Muscle of arm (tissue), 12 donors: ENCODE data around the gene SLX1A. TPM values are rescaled to one million over a fixed set of nuclear protein-coding genes. Genes with fewer than 3 reads are reported as not detected.
"Not testable (repeated sequence)": the region's sequence is repeated elsewhere in the genome, so short reads cannot be mapped to it uniquely, and the experiment has no call there.

Experiments
- DNase-seq: peaks from one replicate; pipeline ENCODE4 v3.0.0-alpha.2; 2013
- polyA plus RNA-seq, 12 donors: library from polyadenylated mRNA; unstranded; fragments of 120-200 nt; gene quantifications; one replicate each; pipeline ENCODE4 v1.2.1, GENCODE V29; 2013; ENCODE audit not compliant: insufficient read length in 12 of 12

SLX1A gene
- polyA plus RNA-seq, 12 donors = 6.8 to 21.8 (median 13.7) TPM; not detected in 1

DNA sequence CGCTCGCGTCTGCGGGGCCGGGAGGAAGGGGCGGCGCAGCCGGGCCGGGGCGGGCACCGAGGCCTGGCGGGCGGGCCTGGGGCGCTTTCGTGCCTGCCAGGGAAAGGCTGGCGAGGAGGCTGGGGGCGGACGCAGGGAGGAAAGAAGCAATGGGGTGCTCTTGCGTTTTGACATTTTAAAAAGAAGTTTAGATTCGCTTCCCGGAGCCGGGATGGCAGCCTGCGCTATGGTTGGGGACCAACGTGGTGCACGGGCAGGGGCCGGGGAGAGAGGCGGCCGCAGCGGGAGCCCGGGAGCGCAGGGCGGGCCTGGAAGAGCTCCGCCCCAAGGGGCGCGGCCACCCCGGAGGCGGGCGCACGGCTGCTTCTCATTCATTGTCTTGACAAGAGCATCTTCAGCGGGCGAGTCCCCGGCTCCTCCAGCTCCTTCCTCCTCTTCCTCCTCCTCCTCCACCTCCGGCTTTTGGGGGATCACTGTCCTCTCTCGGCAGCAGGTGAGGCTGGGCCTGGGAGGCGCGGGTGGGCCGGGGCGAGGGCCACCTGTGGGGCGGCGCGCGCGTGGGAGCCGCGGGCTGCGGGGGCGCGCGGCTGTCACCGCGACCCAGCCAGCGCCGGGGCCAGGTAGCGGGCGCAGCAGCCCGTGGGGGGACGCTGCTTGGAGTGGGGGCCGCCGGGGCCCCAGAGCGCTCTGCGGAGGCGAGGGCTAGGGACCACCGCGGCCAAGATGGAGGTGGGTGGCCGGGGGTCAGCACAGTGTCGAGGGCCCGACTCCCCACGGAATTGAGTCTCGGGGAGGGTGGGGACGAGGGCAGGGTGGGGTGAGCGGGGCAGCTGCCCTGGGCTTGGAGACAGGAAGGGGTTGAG, 10.2 kb upstream of the SLX1A start, which contains the start of gene CORO1A:
Gene CORO1A (plus strand): TSS at position 370 of the 863 bp plus-strand sequence. CDS start 1,608 bp downstream, outside the sequence.
- DNase-seq = peak; percentile 86

DNA sequence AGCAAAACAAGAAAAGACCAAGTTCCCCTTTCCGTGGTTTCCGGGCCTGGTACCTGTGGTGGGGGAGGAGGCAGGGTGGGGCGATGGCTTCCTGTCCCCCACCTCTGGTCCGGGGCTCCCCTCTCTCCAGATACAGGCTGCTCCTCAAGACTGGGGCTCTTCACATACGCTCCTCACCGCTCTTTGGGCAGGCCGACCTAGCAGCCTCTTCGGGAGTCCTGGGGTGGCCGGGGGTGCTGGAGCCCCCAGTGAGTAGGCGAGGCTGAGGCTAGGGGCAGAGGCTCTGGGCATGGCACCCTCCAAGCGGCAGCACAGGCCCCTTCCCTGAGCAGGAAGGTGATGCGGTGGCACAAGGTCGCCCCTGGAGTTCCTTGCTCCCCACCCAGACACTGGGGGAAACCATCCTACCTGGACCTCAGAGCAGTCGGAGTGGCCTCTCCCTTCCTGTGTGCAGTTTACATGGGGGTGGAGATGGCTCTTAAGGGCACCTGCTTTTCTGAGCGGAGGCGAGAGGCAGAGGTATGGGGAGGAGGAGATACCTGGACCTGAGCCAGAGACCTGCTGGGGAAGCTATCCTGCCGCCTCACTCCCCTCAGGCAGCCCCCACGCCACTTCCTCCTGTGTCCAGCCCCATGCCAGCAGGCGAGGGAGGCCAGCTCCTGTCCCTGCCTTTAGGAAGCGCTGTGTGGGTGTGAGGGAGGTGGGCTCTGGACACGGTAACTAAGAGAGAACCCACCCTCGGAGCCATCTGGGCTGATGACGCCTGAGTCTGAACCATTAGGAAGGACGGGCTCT, 9.4 kb upstream of the SLX1A start:
- no peak for DNase-seq

DNA sequence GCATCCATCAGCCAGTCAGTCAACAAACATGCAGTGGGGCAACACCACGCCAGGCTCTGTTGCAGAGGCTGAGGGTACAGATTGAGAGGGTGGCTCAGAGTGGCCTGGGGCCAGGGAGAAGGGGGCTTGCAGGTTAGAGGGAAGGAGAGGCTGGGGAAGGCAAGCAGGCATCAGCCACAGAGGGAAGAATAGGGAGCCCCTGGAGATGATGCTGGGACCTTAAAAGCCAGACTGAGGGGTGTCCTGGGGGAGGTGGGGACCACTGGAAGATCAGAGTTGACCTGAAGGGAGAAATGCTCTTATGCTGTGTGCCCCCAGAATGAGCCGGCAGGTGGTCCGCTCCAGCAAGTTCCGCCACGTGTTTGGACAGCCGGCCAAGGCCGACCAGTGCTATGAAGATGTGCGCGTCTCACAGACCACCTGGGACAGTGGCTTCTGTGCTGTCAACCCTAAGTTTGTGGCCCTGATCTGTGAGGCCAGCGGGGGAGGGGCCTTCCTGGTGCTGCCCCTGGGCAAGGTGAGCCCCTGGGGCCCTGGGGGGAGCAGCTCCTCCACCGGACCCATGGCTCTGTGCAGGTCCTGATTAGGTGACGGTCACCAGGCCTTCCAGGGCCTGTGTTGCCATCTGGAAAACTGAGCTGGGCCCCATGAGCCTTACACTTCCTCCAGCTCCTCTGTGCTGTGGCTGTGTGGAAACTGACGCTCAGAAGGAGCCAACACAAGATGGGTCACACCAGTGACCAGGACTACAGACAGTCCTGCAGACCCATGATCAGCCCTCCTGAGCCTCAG, 8.6 kb upstream of the SLX1A start:
- DNase-seq = no peak

DNA sequence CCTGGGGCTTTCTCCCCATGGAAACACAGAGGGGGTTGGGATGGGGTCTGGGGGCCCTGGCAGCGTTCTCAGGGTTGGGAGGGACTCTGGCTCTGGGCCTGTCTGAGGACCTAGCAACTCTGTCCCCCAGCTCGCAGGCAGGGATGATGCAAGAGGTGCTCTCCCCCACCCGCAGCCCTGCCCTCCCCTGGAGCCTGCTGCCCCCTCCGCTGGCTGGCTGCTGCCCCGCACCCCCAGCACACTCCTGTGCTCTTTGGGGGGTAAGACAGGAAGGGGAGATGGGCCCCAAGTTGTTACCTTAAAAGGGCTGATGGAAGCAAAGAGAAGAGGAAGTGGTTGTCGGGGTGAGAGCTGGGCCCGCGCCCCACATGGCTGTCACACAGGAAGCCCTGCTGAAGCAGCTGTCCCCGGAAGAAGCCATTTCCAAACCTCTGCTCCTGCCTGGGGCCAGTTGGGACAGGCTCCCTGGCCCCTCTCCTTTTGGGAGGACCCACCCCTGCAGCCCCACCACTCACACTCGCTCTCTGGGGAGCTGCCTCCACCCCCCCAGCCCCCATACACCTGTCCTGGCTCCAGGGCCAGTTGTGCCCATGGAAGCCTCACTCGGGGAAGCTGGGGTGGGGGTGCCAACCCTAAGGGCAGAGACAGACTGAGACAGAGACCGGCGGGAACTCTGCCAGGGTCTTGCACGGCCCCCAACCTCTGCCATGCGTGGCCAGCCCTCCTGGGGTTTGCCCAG, 7.8 kb upstream of the SLX1A start:
- DNase-seq = no peak

DNA sequence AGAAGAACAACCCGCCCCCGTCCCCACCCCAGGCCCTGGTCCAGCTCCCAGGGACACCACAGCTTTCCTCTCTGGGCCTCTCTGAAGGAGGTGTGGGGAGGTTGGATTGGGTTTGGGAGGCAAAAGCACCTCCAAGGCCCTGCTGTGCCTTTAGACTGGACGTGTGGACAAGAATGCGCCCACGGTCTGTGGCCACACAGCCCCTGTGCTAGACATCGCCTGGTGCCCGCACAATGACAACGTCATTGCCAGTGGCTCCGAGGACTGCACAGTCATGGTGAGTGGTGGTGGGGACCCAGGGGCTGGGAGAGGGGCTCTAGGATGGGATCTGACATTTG, 7.3 kb upstream of the SLX1A start:
- DNase-seq = no peak

DNA sequence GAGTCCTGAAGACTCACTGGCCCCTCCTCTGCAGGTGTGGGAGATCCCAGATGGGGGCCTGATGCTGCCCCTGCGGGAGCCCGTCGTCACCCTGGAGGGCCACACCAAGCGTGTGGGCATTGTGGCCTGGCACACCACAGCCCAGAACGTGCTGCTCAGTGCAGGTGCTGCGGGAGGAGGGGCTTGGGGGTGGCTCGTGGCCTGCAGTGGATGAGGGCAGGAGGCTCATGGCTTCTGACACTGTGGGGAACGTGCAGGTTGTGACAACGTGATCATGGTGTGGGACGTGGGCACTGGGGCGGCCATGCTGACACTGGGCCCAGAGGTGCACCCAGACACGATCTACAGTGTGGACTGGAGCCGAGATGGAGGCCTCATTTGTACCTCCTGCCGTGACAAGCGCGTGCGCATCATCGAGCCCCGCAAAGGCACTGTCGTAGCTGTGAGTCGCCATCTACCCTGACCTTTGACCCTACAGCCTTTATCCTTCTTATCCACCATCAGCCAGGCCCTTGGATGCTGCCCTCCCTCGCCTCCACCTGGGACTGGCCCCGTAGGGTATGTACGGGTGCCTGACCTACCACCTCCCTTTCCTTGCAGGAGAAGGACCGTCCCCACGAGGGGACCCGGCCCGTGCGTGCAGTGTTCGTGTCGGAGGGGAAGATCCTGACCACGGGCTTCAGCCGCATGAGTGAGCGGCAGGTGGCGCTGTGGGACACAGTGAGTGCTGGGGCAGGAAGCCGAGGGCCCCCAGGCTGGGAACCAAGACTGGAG, 6.7 kb upstream of the SLX1A start:
- no peak for DNase-seq

DNA sequence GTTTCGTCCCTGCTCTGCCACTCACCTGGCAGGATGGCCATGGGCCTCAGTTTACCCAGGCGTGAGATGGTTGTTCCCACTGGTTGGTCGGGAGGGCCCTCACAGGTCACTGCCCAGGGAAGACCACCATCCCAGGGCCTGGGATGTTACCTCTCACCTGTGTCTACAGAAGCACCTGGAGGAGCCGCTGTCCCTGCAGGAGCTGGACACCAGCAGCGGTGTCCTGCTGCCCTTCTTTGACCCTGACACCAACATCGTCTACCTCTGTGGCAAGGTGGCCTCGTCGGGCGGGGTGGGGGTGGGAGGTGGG, 6.2 kb upstream of the SLX1A start:
- DNase-seq = no peak

DNA sequence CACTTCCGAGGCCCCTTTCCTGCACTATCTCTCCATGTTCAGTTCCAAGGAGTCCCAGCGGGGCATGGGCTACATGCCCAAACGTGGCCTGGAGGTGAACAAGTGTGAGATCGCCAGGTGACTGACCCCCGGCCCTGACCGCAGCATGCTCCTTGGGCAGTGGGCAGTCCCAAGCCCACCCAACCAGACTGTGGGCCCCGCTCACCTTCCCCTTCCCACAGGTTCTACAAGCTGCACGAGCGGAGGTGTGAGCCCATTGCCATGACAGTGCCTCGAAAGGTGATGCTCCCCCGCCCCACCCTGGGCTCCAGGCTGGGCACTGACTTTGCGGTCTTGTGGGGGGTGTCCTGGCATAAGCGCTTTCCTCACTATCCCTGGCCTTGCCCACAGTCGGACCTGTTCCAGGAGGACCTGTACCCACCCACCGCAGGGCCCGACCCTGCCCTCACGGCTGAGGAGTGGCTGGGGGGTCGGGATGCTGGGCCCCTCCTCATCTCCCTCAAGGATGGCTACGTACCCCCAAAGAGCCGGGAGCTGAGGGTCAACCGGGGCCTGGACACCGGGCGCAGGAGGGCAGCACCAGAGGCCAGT, 5.6 kb upstream of the SLX1A start:
- no peak for DNase-seq

DNA sequence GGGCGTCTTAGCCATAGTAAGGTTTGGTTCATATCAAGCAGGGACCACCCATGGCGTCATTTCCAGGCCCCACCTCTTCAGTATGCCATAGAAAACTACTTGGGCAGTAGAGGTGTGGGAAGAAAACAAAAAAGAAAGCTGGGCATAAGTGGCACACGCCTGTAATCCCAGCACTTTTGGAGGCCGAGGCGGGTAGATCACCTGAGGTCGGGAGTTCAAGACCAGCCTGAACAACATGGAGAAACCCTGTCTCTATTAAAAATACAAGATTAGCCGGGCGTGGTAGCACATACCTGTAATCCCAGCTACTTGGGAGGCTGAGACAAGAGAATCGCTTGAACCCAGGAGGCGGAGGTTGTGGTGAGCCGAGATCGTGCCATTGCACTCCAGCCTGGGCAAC, 2.5 kb upstream of the SLX1A start:
- DNase-seq = not testable (repeated sequence)

DNA sequence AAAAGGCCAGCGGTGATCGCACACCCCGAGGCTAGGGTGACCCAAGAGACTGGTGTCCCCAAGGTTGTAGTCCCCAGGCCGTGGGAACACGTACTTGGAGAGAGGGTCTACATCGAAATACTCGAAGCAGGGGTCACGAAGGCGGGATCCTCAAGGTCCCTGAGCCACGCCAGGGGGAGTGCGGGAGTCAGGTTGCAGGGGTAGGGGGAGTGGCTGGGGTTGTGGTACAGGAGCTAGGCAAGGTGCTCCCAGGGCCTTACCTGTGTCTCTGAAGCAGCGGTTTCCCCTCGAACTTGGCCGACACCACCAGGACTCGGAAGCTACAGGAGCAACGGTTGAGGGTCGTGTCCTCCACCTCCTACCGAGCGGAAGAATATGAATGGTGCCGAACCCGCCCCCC, 577 bp upstream of the SLX1A start:
- not testable (repeated sequence) for DNase-seq

DNA sequence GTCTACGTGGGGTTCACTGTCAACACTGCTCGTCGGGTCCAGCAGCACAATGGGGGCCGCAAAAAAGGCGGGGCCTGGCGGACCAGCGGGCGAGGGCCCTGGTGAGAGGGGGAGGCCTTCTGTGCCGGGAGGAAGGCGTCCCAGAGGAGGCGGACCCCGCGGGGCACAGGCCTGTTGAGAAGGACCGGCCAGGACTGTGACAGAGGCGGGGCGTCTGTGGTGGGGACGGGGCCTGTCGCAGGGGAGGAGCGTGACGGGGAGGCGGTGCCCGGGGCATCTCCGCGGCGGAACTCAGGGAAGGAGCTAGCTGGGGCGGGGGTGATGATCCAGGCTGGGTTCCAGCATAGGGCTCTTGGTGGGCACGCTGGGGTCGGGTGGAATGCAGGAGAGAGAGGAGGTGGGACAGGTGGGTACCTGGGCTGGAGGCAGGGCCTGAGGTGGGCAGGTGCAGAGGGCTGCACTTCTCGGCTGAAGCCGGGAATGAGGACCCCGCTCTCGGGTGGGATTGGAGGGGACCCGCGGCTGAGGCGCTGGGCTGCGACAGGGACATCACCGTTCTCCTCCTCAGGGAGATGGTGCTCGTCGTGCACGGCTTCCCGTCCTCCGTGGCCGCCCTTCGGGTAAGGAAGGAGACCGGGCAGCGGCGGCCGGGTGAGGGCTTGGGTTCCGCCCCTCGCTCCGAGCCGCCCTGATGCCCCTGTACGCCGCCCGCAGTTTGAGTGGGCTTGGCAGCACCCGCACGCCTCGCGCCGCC, 674 bp downstream of the SLX1A start:
- DNase-seq = not testable (repeated sequence)

DNA sequence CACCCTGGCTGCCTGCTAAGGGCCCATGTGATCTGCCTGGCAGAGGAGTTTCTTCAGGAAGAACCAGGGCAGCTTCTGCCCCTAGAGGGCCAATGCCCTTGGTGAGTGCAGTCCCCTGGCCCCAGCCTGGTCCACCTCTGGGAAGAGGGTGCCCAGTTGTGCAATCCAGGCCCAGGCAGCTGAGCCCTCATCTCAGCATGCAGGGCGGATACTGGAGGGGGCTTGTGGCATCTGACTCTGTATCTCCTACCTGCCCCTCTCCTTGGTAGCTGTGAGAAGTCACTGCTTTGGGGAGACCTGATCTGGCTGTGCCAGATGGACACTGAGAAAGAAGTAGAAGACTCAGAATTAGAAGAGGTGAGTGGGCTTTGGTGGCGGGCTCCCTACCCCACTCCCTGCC, 3.3 kb downstream of the SLX1A start:
- DNase-seq = not testable (repeated sequence)

DNA sequence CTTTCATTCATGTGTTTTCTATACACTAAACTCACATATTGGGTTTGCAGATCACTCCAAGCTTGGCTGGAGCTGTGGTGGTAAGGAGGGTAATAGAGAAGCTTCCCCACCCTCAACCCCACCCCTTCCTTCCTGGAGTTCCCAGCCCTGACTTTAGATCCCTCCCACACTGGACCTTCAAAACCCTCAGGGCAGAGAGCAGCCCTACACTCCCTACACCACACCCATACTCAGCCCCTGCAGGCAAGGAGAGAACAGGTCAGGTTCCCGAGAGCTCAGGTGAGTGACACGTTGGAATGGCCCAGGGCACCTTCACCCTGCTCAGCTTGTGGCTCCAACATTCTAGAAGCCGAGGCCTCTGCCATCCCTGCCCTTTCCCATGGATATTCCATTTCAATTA, 5.4 kb downstream of the SLX1A start, which contains the start of gene SULT1A3:
Gene SULT1A3 (plus strand): TSS at position 207 of the 400 bp plus-strand sequence. CDS start 1,474 bp downstream, outside the sequence.
- DNase-seq = not testable (repeated sequence)

DNA sequence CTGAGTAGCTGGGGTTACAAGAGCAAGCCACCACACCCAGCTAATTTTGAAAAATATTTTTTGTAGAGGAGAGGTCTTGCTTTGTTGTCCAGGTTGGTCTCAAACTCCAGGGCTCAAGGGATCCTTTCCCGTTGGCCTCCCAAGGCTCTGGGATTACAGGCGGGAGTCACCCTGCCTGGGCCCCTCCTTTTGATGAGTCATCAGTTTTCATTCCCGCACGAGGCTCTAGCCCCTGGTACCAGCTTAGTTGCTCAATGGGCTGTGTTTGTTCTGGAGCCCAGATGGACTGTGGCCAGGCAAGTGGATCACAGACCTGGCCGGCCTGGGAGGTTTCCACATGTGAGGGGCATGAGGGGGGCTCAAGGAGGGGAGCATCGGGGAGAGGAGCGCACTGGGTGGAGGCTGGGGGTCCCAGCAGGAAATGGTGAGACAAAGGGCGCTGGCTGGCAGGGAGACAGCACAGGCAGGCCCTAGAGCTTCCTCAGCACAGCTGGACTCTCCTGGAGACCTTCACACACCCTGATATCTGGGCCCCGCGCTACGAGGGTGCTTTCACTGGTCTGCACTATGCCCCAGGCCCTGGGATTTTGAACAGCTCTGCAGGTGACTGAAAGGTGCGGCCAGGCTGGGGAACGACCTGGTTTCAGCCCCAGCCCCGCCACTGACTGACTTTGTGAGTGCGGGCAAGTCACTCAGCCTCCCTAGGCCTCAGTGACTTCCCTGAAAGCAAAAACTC, 6.1 kb downstream of the SLX1A start:
- not testable (repeated sequence) for DNase-seq

DNA sequence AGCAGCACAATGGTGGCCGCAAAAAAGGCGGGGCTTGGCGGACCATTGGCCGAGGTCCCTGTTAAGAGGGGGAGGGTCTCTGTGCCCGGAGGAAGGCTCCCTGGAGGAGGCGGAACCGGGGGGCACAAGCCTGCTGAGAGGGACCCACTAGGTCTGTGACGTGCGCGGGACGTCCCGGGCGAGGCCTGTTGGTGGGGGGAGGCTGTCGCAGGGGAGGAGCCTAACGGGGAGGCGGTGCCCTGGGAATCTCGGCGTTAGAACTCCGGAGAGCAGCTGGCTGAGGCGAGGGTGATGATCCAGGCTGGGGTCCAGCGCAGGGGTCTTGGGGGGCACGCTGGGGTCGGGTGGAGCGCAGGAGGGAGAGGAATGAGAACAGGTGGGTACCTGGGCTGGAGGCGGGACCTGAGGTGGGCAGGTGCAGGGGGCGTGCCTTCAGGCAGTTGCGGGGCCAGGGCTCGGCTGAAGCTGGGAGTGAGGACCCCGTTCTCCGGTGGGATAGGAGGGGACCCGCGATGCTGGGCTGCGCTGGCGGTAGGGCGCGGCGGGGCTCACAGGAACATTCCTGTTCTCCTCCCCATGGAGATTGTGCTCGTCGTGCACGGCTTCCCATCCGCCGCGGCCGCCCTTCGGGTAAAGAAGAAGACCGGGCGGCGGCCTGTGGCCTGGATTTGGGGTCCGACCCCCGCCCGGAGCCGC, 12.0 kb downstream of the SLX1A start:
- DNase-seq = not testable (repeated sequence)

DNA sequence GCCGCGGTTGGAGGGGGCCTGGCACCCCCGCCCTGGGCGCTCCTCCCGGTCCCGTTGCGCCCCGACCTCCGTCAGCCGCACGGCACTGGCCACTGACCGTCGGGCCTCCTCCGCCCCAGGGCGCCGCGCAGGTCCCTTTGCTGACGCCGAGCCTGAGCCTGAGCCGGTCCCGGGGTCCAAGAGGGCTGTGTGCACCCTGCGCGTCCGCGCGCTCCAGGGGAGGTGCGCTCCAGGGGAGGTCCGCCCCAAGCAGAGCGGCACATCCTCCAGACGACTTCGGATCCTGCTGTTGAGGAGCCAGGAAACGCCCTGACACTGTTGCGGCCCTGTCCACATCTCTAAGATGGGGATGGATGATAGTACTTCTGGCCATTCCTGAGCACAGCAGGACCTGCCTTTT, 12.6 kb downstream of the SLX1A start:
- not testable (repeated sequence) for DNase-seq

DNA sequence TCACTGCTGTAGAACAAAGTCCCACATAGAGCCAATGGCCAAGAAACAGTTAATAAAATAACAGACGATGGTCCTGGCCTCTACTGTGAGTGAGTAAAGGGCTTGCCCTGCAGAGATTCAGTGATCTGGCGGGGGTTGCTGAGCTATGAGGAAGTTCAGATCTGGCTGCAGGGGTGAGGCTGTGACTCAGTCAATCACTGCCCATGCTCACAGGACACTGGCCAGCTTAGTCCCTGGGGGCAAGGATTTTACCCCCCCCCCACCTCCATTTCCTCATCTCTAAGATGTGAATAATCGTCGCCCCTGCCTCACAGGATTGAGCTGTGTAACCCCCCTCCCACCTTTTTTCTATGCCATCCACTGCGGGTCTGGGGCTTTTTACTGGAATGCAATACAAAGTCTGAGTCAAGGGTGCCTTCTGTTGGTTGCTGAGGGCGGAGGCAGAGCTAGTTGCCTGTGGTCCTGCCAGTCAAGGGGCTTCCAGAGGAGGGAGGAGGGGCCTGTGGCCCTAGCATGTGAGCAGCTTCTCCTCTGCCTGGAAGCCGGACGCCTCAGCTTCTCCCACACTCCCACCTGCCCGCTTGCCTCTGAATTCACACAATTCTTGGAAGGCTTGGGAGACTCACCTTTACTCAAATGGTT, 13.5 kb downstream of the SLX1A start:
- not testable (repeated sequence) for DNase-seq
